Measurements from ENCODE around the gene PGPEP1. TPM values are rescaled to one million over a fixed set of nuclear protein-coding genes. Genes with fewer than 3 reads are reported as not detected.

Gene PGPEP1
- total RNA-seq, 2 donors from 2014 or later, result 16.4 to 20.6 TPM

- no peaks in the 10 kb centered on the region for H3K27me3 ChIP-seq
- H3K36me3 ChIP-seq, result no peaks in the 10 kb centered on the region
- TF ChIP-seq CTCF (IDR thresholded peaks at IDR 0.05), result no peak
- peak overlapping the region; percentile 83 to 86 for H3K4me3 ChIP-seq
- no peaks in the 10 kb centered on the region for H3K9me3 ChIP-seq
- DNase-seq (ENCODE audit: low spot score), result peak; percentile 66
- peak overlapping the region; percentile 79 to 85 for H3K27ac ChIP-seq
- H3K4me1 ChIP-seq, result peaks cover 0 to 12% of the 10 kb centered on the region in 2 donors
These were observed 831 bp downstream of the PGPEP1 start for GRCh38 chr19:18340990-18341868.

- Histone ChIP-seq H3K27ac (no peak overlapping the region), H3K4me3 (no peak overlapping the region), H3K4me1 (peaks cover 0 to 12% of the 10 kb centered on the region in 2 donors), H3K9me3 (no peaks in the 10 kb centered on the region), H3K36me3 (no peaks in the 10 kb centered on the region), H3K27me3 (no peaks in the 10 kb centered on the region)
- no peak for DNase-seq (ENCODE audit: low spot score)
- TF ChIP-seq CTCF (IDR thresholded peaks at IDR 0.05), result no peak
These were observed 1.8 kb downstream of the PGPEP1 start for GRCh38 chr19:18342090-18342632.

- no peaks in the 10 kb centered on the region for H3K36me3 ChIP-seq
- no peak overlapping the region for H3K4me3 ChIP-seq
- DNase-seq (ENCODE audit: low spot score), result no peak
- no peak for TF ChIP-seq CTCF (IDR thresholded peaks at IDR 0.05)
- H3K27me3 ChIP-seq, result no peaks in the 10 kb centered on the region
- H3K9me3 ChIP-seq, result no peaks in the 10 kb centered on the region
- H3K4me1 ChIP-seq, result peaks cover 0 to 12% of the 10 kb centered on the region in 2 donors
- H3K27ac ChIP-seq, result no peak overlapping the region
These were observed 4.2 kb downstream of the PGPEP1 start for GRCh38 chr19:18344582-18344950.

GRCh38 chr19:18345296-18345695 lies 4.9 kb downstream of the PGPEP1 start:
- Histone ChIP-seq H3K4me1 (peaks cover 0 to 7% of the 10 kb centered on the region in 2 donors), H3K27ac (no peak overlapping the region), H3K27me3 (no peaks in the 10 kb centered on the region), H3K9me3 (no peaks in the 10 kb centered on the region), H3K4me3 (no peak overlapping the region), H3K36me3 (no peaks in the 10 kb centered on the region)
- no peak for TF ChIP-seq CTCF (IDR thresholded peaks at IDR 0.05)
- DNase-seq (ENCODE audit: low spot score), result no peak

- H3K27me3 ChIP-seq, result no peaks in the 10 kb centered on the region
- H3K36me3 ChIP-seq, result no peaks in the 10 kb centered on the region
- DNase-seq (ENCODE audit: low spot score), result no peak
- H3K9me3 ChIP-seq, result no peaks in the 10 kb centered on the region
- H3K4me1 ChIP-seq, result peaks cover 0 to 6% of the 10 kb centered on the region in 2 donors
- no peak overlapping the region for H3K4me3 ChIP-seq
- TF ChIP-seq CTCF (IDR thresholded peaks at IDR 0.05), result no peak
- no peak overlapping the region for H3K27ac ChIP-seq
These were observed 5.7 kb downstream of the PGPEP1 start for GRCh38 chr19:18346091-18346490.
